A549 (cell line): Measurements from ENCODE around the gene KIAA0753. TPM values are rescaled to one million over a fixed set of nuclear protein-coding genes. Genes with fewer than 3 reads are reported as not detected.
A peak's percentile ranks its signal among the peaks of the same experiment; 100 is the strongest.

ENCODE experiments used
- ATAC-seq, 2 experiments: fragments of 200-7000 bp in 1 of 2; fragments of >200 bp in 1 of 2; cut with Nextera tagmentation in 1 of 2; cut with Tn5 transposase in 1 of 2; 3 replicates each; pipeline versions ENCODE4 v1.8.0 to v1.9.1; 2018 to 2020; ENCODE audit warnings: mild to moderate bottlenecking in 1 of 2, moderate library complexity in 1 of 2
- CTCF ChIA-PET: fragments of 300-600 bp; sonication (Branson Sonifier 250); formaldehyde crosslinking; extraction: SDS; loops from one replicate; lab custom pipeline; 2021; ENCODE audit warnings: antibody characterized with exemption, inconsistent platforms; lab: Yijun Ruan, JAX
- POLR2A ChIA-PET: fragments of 350-600 bp; formaldehyde crosslinking; extraction: SDS; loops from one replicate; lab custom pipeline; 2021; ENCODE audit warnings: antibody characterized with exemption, inconsistent platforms; lab: Yijun Ruan, JAX
- DNase-seq, 2 experiments: peaks; one replicate each; pipeline versions ENCODE4 v3.0.0 to v3.0.0-alpha.2; 2011 to 2016; ENCODE audit warnings: low read depth in 1 of 2, low spot score in 1 of 2
- FAIRE-seq: peaks from 2 replicates; lab custom pipeline; 2011; peaks lifted over from hg19 to GRCh38; lab: Jason Lieb, UNC
- H3K27ac ChIP-seq, 2 experiments: fragments of >200 bp; sonication (Bioruptor Twin); formaldehyde crosslinking; 3 replicates each; pipeline ENCODE4 v1.5.1; 2016 to 2017
- H3K4me1 ChIP-seq: fragments of >200 bp; sonication (Bioruptor Twin); formaldehyde crosslinking; 3 replicates; pipeline ENCODE4 v1.6.1; 2016
- H3K4me2 ChIP-seq: fragments of >200 bp; sonication (Bioruptor Twin); formaldehyde crosslinking; 3 replicates; pipeline ENCODE4 v1.6.1; 2016
- H3K4me3 ChIP-seq: fragments of >200 bp; sonication (Bioruptor Twin); formaldehyde crosslinking; 3 replicates; pipeline ENCODE4 v1.5.1; 2016
- H3K9me3 ChIP-seq: fragments of >200 bp; sonication (Bioruptor Twin); formaldehyde crosslinking; 3 replicates; pipeline ENCODE4 v1.6.1; 2016
- FOSL2 ChIP-seq, 2 experiments: fragments of 450-650 bp in 1 of 2; fragments of >200 bp in 1 of 2; sonication (Bioruptor Twin) in 1 of 2; formaldehyde crosslinking; IDR thresholded peaks; 2 replicates each; pipeline versions ENCODE4 v1.5.0 to v1.6.1; 2016 to 2020; ENCODE audit warnings: mild to moderate bottlenecking in 1 of 2, moderate library complexity in 1 of 2
- FOXS1 ChIP-seq: fragments of 250-450 bp; sonication (Bioruptor Pico); IDR thresholded peaks from 2 replicates; pipeline ENCODE4 v1.5.0; 2020; ENCODE audit warnings: mild to moderate bottlenecking, moderate library complexity
- HDAC2 ChIP-seq: fragments of 200-600 bp; sonication (generic); IDR thresholded peaks from 2 replicates; pipeline ENCODE4 v1.6.1; 2016
- HOXA7 ChIP-seq: fragments of 250-450 bp; sonication (Bioruptor Pico); IDR thresholded peaks from 2 replicates; pipeline ENCODE4 v1.5.0; 2020; ENCODE audit warnings: mild to moderate bottlenecking, moderate library complexity
- HOXB5 ChIP-seq: fragments of 250-450 bp; sonication (Bioruptor Pico); IDR thresholded peaks from 2 replicates; pipeline ENCODE4 v1.5.0; 2020; ENCODE audit warnings: mild to moderate bottlenecking, moderate library complexity
- KDM5A ChIP-seq: fragments of 200-600 bp; sonication (generic); IDR thresholded peaks from 2 replicates; pipeline ENCODE4 v1.6.1; 2016; ENCODE audit warnings: antibody characterized with exemption, mild to moderate bottlenecking
- MAFK ChIP-seq: fragments of 450-650 bp; IDR thresholded peaks from 2 replicates; pipeline ENCODE4 v1.6.1; 2014; ENCODE audit not compliant: partially characterized antibody
- MAZ ChIP-seq: fragments of 150-350 bp; IDR thresholded peaks from 2 replicates; pipeline ENCODE4 v1.6.1; 2014; ENCODE audit warnings: antibody characterized with exemption, low read depth, low read length, borderline replicate concordance
- NFE2L2 ChIP-seq: fragments of 150-350 bp; conservative IDR thresholded peaks from 2 replicates; pipeline ENCODE4 v1.6.1; 2014; ENCODE audit warnings: low read length
- NR3C1 ChIP-seq: fragments of >200 bp; sonication (Bioruptor Twin); formaldehyde crosslinking; IDR thresholded peaks from 3 replicates; pipeline ENCODE4 v1.6.1; 2017
- POLR2AphosphoS2 ChIP-seq: conservative IDR thresholded peaks from 2 replicates; pipeline ENCODE4 v1.6.1; 2012; ENCODE audit warnings: low read length, improper control_type of control experiment, inconsistent platforms
- RCOR1 ChIP-seq: fragments of 150-350 bp; IDR thresholded peaks from 2 replicates; pipeline ENCODE4 v1.6.1; 2014; ENCODE audit warnings: antibody characterized with exemption, low read length, low read depth
- RFX5 ChIP-seq: fragments of 450-650 bp; IDR thresholded peaks from 2 replicates; pipeline ENCODE4 v1.7.1; 2014; ENCODE audit warnings: antibody characterized with exemption, mild to moderate bottlenecking, moderate library complexity
- RNF2 ChIP-seq: fragments of 200-600 bp; sonication (generic); IDR thresholded peaks from 2 replicates; pipeline ENCODE4 v1.6.1; 2016; ENCODE audit warnings: low read depth, mild to moderate bottlenecking, antibody characterized with exemption, moderate library complexity, borderline replicate concordance
- TFCP2L1 ChIP-seq: fragments of 250-450 bp; sonication (Bioruptor Pico); IDR thresholded peaks from 2 replicates; pipeline ENCODE4 v1.5.0; 2021; ENCODE audit warnings: mild to moderate bottlenecking
- TP53 ChIP-seq: fragments of 250-450 bp; sonication (Bioruptor Pico); IDR thresholded peaks from 2 replicates; pipeline ENCODE4 v1.5.0; 2021; ENCODE audit warnings: mild to moderate bottlenecking, moderate library complexity
- ZNF302 ChIP-seq: fragments of 250-450 bp; sonication (Bioruptor Pico); IDR thresholded peaks from 2 replicates; pipeline ENCODE4 v1.9.0; 2021; ENCODE audit warnings: inconsistent platforms, mild to moderate bottlenecking, moderate library complexity
- WGBS: methylation state at CpG from one replicate; pipeline ENCODE4 v1.1.6; 2017; ENCODE audit errors: missing lambda C conversion rate; 5-methylcytosine and 5-hydroxymethylcytosine counted together
- polyA plus RNA-seq, 4 experiments: library from polyadenylated mRNA; depleted of rRNA in 3 of 4; stranded (reverse); fragments of >200 nt; fragmentation: RNase III in 1 of 4; extraction: RNeasy Plus Mini Kit Qiagen cat#74134 plus additional on column Dnase treatment in 1 of 4; gene quantifications; 2 replicates in 3 of 4; 3 replicates in 1 of 4; pipeline ENCODE4 v1.2.3, GENCODE V29; 2011 to 2017
- TF ChIP-seq, protein P1 (sequence below): fragments of >200 bp; sonication (Bioruptor Twin); formaldehyde crosslinking; IDR thresholded peaks from 3 replicates; pipeline ENCODE4 v1.5.1; 2016
- TF ChIP-seq, protein P2 (sequence below): fragments of 450-650 bp; IDR thresholded peaks from 2 replicates; pipeline ENCODE4 v1.6.1; 2014; ENCODE audit warnings: antibody characterized with exemption
- TF ChIP-seq, protein P3 (sequence below): IDR thresholded peaks from 2 replicates; pipeline ENCODE4 v1.6.1; 2012

Gene KIAA0753
- polyA plus RNA-seq, 2 of the 4 experiments (the other 2 are of a cell fraction): 13.6 to 15.2 TPM

DNA sequence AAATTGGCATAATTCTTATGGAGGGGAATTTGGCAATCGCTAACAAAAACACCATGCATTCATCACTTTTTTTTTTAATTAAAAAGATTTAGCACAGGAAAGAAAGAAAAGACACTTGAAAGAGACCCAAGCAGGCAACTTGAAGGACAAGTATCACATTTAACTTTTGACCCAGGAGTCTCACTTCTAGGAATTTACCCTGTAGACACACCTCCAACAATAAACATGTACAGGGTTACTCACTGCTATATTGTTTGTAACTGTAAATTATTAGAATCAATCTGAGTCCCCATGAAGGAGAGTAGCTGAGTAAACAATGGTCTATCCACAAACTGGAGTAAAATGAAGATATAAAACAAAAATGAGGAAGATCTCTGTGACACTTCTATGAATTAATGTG is 10.1 kb downstream of the KIAA0753 start:
- DNase-seq (no peak), ATAC-seq (no peak)
- POLR2A ChIA-PET: no interaction called here
- Histone ChIP-seq H3K4me1 (peaks cover 12% of the 10 kb centered on the region; the same call in 2 of the 3 replicates), H3K9me3 (no peaks in the 10 kb centered on the region), H3K4me2 (no peak overlapping the region), H3K4me3 (no peak overlapping the region)
- CTCF ChIA-PET: interaction anchor here (1.9 kb wide), 1 partner anchor 157 kb away, joined by 10 read pairs; no protein-coding TSS in a partner anchor
- WGBS: 92% methylated on average over 1 of the region's 1 CpG
- no peak for TF ChIP-seq HOXA7
- no peak for TF ChIP-seq KDM5A
- no peak for TF ChIP-seq POLR2AphosphoS2
- TF ChIP-seq MAFK: no peak
- no peak for TF ChIP-seq NR3C1
- TF ChIP-seq, protein P1, sequence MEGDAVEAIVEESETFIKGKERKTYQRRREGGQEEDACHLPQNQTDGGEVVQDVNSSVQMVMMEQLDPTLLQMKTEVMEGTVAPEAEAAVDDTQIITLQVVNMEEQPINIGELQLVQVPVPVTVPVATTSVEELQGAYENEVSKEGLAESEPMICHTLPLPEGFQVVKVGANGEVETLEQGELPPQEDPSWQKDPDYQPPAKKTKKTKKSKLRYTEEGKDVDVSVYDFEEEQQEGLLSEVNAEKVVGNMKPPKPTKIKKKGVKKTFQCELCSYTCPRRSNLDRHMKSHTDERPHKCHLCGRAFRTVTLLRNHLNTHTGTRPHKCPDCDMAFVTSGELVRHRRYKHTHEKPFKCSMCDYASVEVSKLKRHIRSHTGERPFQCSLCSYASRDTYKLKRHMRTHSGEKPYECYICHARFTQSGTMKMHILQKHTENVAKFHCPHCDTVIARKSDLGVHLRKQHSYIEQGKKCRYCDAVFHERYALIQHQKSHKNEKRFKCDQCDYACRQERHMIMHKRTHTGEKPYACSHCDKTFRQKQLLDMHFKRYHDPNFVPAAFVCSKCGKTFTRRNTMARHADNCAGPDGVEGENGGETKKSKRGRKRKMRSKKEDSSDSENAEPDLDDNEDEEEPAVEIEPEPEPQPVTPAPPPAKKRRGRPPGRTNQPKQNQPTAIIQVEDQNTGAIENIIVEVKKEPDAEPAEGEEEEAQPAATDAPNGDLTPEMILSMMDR: no peak
- TF ChIP-seq, protein P2, sequence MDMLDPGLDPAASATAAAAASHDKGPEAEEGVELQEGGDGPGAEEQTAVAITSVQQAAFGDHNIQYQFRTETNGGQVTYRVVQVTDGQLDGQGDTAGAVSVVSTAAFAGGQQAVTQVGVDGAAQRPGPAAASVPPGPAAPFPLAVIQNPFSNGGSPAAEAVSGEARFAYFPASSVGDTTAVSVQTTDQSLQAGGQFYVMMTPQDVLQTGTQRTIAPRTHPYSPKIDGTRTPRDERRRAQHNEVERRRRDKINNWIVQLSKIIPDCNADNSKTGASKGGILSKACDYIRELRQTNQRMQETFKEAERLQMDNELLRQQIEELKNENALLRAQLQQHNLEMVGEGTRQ: no peak
- TF ChIP-seq, all 56 proteins: peak for 0
- no peak for FAIRE-seq
- H3K27ac ChIP-seq: no peak overlapping the region

DNA sequence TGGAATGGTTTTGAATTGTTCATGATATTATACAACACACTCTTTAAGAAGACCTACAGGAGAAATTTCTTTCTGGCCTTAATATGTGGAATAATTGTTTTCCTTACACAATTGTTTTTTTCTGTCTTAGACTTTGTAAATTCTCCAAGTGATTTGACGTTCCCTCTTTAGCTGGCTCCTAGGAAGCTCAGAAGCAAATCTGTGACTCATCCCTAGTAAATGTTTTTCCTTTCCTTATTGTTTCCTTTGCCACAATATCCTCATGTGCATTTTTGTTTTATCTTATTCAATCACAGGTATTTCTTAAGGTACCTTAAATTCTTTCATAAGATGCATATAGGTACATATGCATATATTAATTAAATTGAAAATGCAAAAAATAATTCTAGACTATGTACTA is 13.5 kb downstream of the KIAA0753 start:
- ChIA-PET POLR2A (no interaction called here), CTCF (interaction anchor here (0.8 to 1.0 kb wide), 2 partner anchors 154 to 155 kb away, joined by 3 read pairs; no protein-coding TSS in a partner anchor)
- Histone ChIP-seq H3K4me3 (no peak overlapping the region), H3K9me3 (no peaks in the 10 kb centered on the region), H3K4me2 (no peak overlapping the region), H3K4me1 (peaks cover 12% of the 10 kb centered on the region; the same call in 2 of the 3 replicates), H3K27ac (no peak overlapping the region)
- no peak for ATAC-seq
- DNase-seq: no peak
- TF ChIP-seq RNF2 (no peak), RFX5 (no peak), FOSL2 (IDR thresholded peaks at IDR 0.05) (no peak), FOSL2 (CRISPR knock-in tag; IDR thresholded peaks at IDR 0.05) (peak; percentile 29; the same call in 1 of the 2 replicates)
- TF ChIP-seq, protein P3, sequence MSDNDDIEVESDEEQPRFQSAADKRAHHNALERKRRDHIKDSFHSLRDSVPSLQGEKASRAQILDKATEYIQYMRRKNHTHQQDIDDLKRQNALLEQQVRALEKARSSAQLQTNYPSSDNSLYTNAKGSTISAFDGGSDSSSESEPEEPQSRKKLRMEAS: no peak
- FAIRE-seq: peak; percentile 46
- 26% methylated on average over 1 of the region's 1 CpG for WGBS

DNA sequence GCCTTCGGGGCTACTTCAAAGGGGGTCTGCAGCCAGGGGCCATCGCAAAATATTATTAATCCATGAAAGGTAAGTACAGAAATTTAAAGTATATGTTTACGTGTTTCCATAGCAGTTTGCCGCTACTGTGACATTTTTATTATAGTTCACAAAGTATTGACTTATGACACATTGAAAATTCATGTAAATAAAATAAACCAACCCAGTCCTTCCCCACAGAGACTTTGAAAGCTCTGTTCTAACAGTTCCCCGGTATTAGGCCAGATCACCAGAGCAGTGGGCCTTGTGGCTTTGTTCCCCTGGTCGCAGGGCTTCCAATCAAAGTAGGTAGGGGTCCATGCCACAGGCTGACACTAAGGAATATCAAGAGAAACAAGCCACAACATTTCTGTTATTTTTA is 13.9 kb downstream of the KIAA0753 start:
- TF ChIP-seq FOXS1 (no peak), POLR2AphosphoS2 (no peak), HOXB5 (no peak), NFE2L2 (no peak), ZNF302 (no peak), TFCP2L1 (no peak), MAZ (no peak), TP53 (CRISPR knock-in tag) (no peak), HDAC2 (no peak), RCOR1 (no peak), HOXA7 (no peak), RNF2 (no peak)
- Histone ChIP-seq H3K4me3 (no peak overlapping the region), H3K4me1 (peaks cover 12% of the 10 kb centered on the region; the same call in 2 of the 3 replicates), H3K4me2 (no peak overlapping the region), H3K27ac (no peak overlapping the region), H3K9me3 (no peaks in the 10 kb centered on the region)
- ChIA-PET POLR2A (no interaction called here), CTCF (interaction anchor here (0.8 to 1.0 kb wide), 2 partner anchors 154 to 155 kb away, joined by 3 read pairs; no protein-coding TSS in a partner anchor)
- ATAC-seq (no peak), DNase-seq (no peak), FAIRE-seq (no peak)
- WGBS: 92% methylated on average over 6 of the region's 6 CpGs
